Thoracic aorta (tissue), 2 donors: ENCODE data around the gene LCOR. TPM values are rescaled to one million over a fixed set of nuclear protein-coding genes. Genes with fewer than 3 reads are reported as not detected.

ENCODE experiments used
- ATAC-seq: fragments of 150-250 bp; one replicate; pipeline ENCODE4 v1.8.0; 2017; ENCODE audit warnings: low read depth; ENCODE audit not compliant: insufficient number of reproducible peaks, low FRiP score
- DNase-seq: peaks from one replicate; pipeline ENCODE4 v3.0.0-alpha.2; 2020; ENCODE audit warnings: low spot score
- H3K27ac ChIP-seq, 2 donors: fragments of 200-600 bp; sonication (generic); 1 replicate in 1 of 2; 2 replicates in 1 of 2; pipeline ENCODE4 v1.5.1; 2016; ENCODE audit warnings: mild to moderate bottlenecking in 2 of 2, moderate library complexity in 2 of 2
- H3K27me3 ChIP-seq: fragments of 200-600 bp; sonication (generic); replicated peaks from 2 replicates; pipeline ENCODE4 v1.6.0; 2016; ENCODE audit warnings: mild to moderate bottlenecking; ENCODE audit not compliant: insufficient read depth
- H3K36me3 ChIP-seq: fragments of 200-600 bp; sonication (generic); one replicate; pipeline ENCODE4 v1.5.1; 2016
- H3K4me1 ChIP-seq, 2 donors: fragments of 200-600 bp; sonication (generic); 1 replicate in 1 of 2; 2 replicates in 1 of 2; pipeline versions ENCODE4 v1.5.1 to v1.6.0; 2016; ENCODE audit warnings: low read depth in 2 of 2, mild to moderate bottlenecking in 1 of 2; ENCODE audit not compliant: control insufficient read depth in 1 of 2
- H3K4me3 ChIP-seq: fragments of 200-600 bp; sonication (generic); 2 replicates; pipeline ENCODE4 v1.5.1; 2016; ENCODE audit warnings: mild to moderate bottlenecking
- H3K9me3 ChIP-seq: fragments of 200-600 bp; sonication (generic); 2 replicates; pipeline ENCODE4 v1.5.1; 2016
- CTCF ChIP-seq: fragments of 200-600 bp; sonication (generic); IDR thresholded peaks from one replicate; pipeline ENCODE4 v1.5.1; 2019; ENCODE audit warnings: antibody characterized with exemption
- total RNA-seq, 2 donors: library from RNA; depleted of rRNA; stranded (reverse); fragments of >200 nt; gene quantifications; one replicate each; pipeline versions ENCODE4 v1.1.0 to v1.2.3, GENCODE V29; 2016

The LCOR gene
- total RNA-seq, 2 donors from 2014 or later = 18.3 to 23.3 TPM

GRCh38 chr10:97000487-97001182 is 168.5 kb downstream of the LCOR start:
- H3K9me3 ChIP-seq = no peaks in the 10 kb centered on the region
- no peak overlapping the region for H3K27ac ChIP-seq
- no peak overlapping the region for H3K4me3 ChIP-seq
- ATAC-seq (no peak), DNase-seq (no peak)
- no peaks in the 10 kb centered on the region for H3K27me3 ChIP-seq
- no peaks in the 10 kb centered on the region for H3K36me3 ChIP-seq
- peaks cover 10 to 26% of the 10 kb centered on the region in 2 donors for H3K4me1 ChIP-seq
- TF ChIP-seq CTCF = no peak

- no peaks in the 10 kb centered on the region for H3K36me3 ChIP-seq
- peaks cover 6 to 19% of the 10 kb centered on the region in 2 donors for H3K4me1 ChIP-seq
- ATAC-seq (no peak), DNase-seq (no peak)
- no peaks in the 10 kb centered on the region for H3K9me3 ChIP-seq
- H3K4me3 ChIP-seq = no peak overlapping the region
- no peaks in the 10 kb centered on the region for H3K27me3 ChIP-seq
- H3K27ac ChIP-seq = no peak overlapping the region
- TF ChIP-seq CTCF = no peak
Measured at GRCh38 chr10:97001183-97001991, 169.3 kb downstream of the LCOR start.

GRCh38 chr10:97002670-97003069 is 170.6 kb downstream of the LCOR start:
- DNase-seq (no peak), ATAC-seq (no peak)

GRCh38 chr10:97003151-97003803 is 171.2 kb downstream of the LCOR start:
- Histone ChIP-seq H3K27me3 (no peaks in the 10 kb centered on the region), H3K9me3 (peaks cover 5% of the 10 kb centered on the region), H3K4me3 (no peak overlapping the region), H3K27ac (no peak overlapping the region), H3K4me1 (peaks cover 0 to 7% of the 10 kb centered on the region in 2 donors), H3K36me3 (no peaks in the 10 kb centered on the region)
- ATAC-seq (no peak), DNase-seq (no peak)
- TF ChIP-seq CTCF = no peak

More at GRCh38 chr10:97002670-97003069, 170.6 kb downstream of the LCOR start:
- Histone ChIP-seq H3K27me3 (no peaks in the 10 kb centered on the region), H3K4me1 (peaks cover 0 to 8% of the 10 kb centered on the region in 2 donors), H3K4me3 (no peak overlapping the region), H3K9me3 (peaks cover 1% of the 10 kb centered on the region), H3K27ac (no peak overlapping the region), H3K36me3 (no peaks in the 10 kb centered on the region)
- TF ChIP-seq CTCF = no peak

- H3K4me1 ChIP-seq = peaks cover 0 to 2% of the 10 kb centered on the region in 2 donors
- TF ChIP-seq CTCF = no peak
- peaks cover 5% of the 10 kb centered on the region for H3K9me3 ChIP-seq
- H3K27ac ChIP-seq = no peak overlapping the region
- no peaks in the 10 kb centered on the region for H3K36me3 ChIP-seq
- no peaks in the 10 kb centered on the region for H3K27me3 ChIP-seq
- no peak for DNase-seq
- no peak overlapping the region for H3K4me3 ChIP-seq
- no peak for ATAC-seq
Measured at GRCh38 chr10:97003804-97004201, 171.7 kb downstream of the LCOR start.
